ENCODE measurements around the gene PKDREJ.

DNA sequence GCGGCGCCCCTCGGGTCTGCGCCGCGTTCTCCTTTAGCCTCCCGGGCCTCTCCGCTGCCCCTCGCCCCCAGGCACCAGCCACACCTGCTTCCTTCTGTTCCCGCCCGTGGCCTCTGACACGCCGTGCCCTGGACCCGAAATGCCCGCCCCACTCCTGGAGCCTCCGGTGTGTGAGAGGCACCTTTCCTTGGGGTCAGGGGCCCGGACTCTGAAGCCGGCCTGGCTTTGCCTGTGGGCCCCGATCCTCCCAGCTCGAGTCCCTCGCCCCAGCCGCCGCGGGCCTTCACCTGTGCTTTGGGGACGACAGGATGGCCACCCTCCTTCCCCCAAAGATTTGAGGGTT is 12.4 kb downstream of the PKDREJ start:
- TF ChIP-seq, protein P1, sequence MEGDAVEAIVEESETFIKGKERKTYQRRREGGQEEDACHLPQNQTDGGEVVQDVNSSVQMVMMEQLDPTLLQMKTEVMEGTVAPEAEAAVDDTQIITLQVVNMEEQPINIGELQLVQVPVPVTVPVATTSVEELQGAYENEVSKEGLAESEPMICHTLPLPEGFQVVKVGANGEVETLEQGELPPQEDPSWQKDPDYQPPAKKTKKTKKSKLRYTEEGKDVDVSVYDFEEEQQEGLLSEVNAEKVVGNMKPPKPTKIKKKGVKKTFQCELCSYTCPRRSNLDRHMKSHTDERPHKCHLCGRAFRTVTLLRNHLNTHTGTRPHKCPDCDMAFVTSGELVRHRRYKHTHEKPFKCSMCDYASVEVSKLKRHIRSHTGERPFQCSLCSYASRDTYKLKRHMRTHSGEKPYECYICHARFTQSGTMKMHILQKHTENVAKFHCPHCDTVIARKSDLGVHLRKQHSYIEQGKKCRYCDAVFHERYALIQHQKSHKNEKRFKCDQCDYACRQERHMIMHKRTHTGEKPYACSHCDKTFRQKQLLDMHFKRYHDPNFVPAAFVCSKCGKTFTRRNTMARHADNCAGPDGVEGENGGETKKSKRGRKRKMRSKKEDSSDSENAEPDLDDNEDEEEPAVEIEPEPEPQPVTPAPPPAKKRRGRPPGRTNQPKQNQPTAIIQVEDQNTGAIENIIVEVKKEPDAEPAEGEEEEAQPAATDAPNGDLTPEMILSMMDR (IDR thresholded peaks at IDR 0.05): no peak
- no peak for TF ChIP-seq POLR2A (IDR thresholded peaks at IDR 0.05)
